HEK293 (cell line): ENCODE measurements around the gene PPFIBP1.
"Not testable (repeated sequence)": the region's sequence is repeated elsewhere in the genome, so short reads cannot be mapped to it uniquely, and the experiment has no call there.

Experiments used
- REST ChIP-seq: fragments of 450-650 bp; formaldehyde crosslinking; IDR thresholded peaks from 2 replicates; pipeline ENCODE4 v1.5.1; 2016; ENCODE audit warnings: missing biosample characterization, missing genetic modification characterization
- SP2 ChIP-seq: fragments of 450-650 bp; formaldehyde crosslinking; IDR thresholded peaks from 2 replicates; pipeline ENCODE4 v1.5.1; 2016; ENCODE audit warnings: missing biosample characterization, missing genetic modification characterization
- ZBTB7A ChIP-seq: fragments of 450-650 bp; formaldehyde crosslinking; IDR thresholded peaks from 2 replicates; pipeline ENCODE4 v1.5.1; 2016; ENCODE audit warnings: low read depth, missing biosample characterization, missing genetic modification characterization
- ZNF169 ChIP-seq: fragments of 450-650 bp; formaldehyde crosslinking; IDR thresholded peaks from 2 replicates; pipeline ENCODE4 v1.5.1; 2016; ENCODE audit warnings: missing biosample characterization, missing genetic modification characterization
- ZNF26 ChIP-seq: fragments of 450-650 bp; formaldehyde crosslinking; IDR thresholded peaks from 2 replicates; pipeline ENCODE4 v1.5.1; 2016; ENCODE audit warnings: missing biosample characterization, missing genetic modification characterization
- ZNF530 ChIP-seq: fragments of 450-650 bp; formaldehyde crosslinking; IDR thresholded peaks from 2 replicates; pipeline ENCODE4 v1.5.1; 2016; ENCODE audit warnings: low read depth, missing biosample characterization, missing genetic modification characterization
- ZNF558 ChIP-seq: fragments of 450-650 bp; formaldehyde crosslinking; IDR thresholded peaks from 2 replicates; pipeline ENCODE4 v1.5.1; 2016; ENCODE audit warnings: missing biosample characterization, missing genetic modification characterization
- ZNF610 ChIP-seq: fragments of 450-650 bp; formaldehyde crosslinking; IDR thresholded peaks from 2 replicates; pipeline ENCODE4 v1.5.1; 2016; ENCODE audit warnings: missing biosample characterization, missing genetic modification characterization, borderline replicate concordance
- ZNF629 ChIP-seq: fragments of 450-650 bp; formaldehyde crosslinking; IDR thresholded peaks from 2 replicates; pipeline ENCODE4 v1.5.1; 2017; ENCODE audit warnings: missing biosample characterization, missing genetic modification characterization
- ZNF777 ChIP-seq: fragments of 450-650 bp; formaldehyde crosslinking; IDR thresholded peaks from 2 replicates; pipeline ENCODE4 v1.5.1; 2017; ENCODE audit warnings: missing biosample characterization, missing genetic modification characterization, borderline replicate concordance
- ZNF830 ChIP-seq: fragments of 450-650 bp; IDR thresholded peaks from 2 replicates; pipeline ENCODE4 v1.5.0; 2018; ENCODE audit warnings: missing biosample characterization, missing genetic modification characterization, low read depth, mild to moderate bottlenecking, moderate library complexity
- ZSCAN5A ChIP-seq: fragments of 450-650 bp; formaldehyde crosslinking; IDR thresholded peaks from 2 replicates; pipeline ENCODE4 v1.5.1; 2016; ENCODE audit warnings: missing biosample characterization, missing genetic modification characterization
- TF ChIP-seq, protein P1 (sequence below): fragments of 450-650 bp; formaldehyde crosslinking; IDR thresholded peaks from 2 replicates; pipeline ENCODE4 v1.5.1; 2016; ENCODE audit warnings: missing biosample characterization, missing genetic modification characterization
- TF ChIP-seq, protein P2 (sequence below): fragments of 450-650 bp; formaldehyde crosslinking; IDR thresholded peaks from 2 replicates; pipeline ENCODE4 v1.5.1; 2016; ENCODE audit warnings: missing biosample characterization, missing genetic modification characterization

GRCh38 chr12:27642361-27642760 lies 118.4 kb downstream of the PPFIBP1 start:
- TF ChIP-seq, protein P1, sequence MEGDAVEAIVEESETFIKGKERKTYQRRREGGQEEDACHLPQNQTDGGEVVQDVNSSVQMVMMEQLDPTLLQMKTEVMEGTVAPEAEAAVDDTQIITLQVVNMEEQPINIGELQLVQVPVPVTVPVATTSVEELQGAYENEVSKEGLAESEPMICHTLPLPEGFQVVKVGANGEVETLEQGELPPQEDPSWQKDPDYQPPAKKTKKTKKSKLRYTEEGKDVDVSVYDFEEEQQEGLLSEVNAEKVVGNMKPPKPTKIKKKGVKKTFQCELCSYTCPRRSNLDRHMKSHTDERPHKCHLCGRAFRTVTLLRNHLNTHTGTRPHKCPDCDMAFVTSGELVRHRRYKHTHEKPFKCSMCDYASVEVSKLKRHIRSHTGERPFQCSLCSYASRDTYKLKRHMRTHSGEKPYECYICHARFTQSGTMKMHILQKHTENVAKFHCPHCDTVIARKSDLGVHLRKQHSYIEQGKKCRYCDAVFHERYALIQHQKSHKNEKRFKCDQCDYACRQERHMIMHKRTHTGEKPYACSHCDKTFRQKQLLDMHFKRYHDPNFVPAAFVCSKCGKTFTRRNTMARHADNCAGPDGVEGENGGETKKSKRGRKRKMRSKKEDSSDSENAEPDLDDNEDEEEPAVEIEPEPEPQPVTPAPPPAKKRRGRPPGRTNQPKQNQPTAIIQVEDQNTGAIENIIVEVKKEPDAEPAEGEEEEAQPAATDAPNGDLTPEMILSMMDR = not testable (repeated sequence)
- TF ChIP-seq ZNF777 (tag by site-specific recombination); ZNF629; ZNF830 (tag by site-specific recombination); ZNF169 (tag by site-specific recombination); SP2 (tag by site-specific recombination); ZBTB7A (tag by site-specific recombination); REST (tag by site-specific recombination); ZNF610 (tag by site-specific recombination); ZSCAN5A (tag by site-specific recombination); ZNF530 (tag by site-specific recombination); ZNF26 (tag by site-specific recombination); ZNF558: not testable (repeated sequence)
- TF ChIP-seq, protein P2, sequence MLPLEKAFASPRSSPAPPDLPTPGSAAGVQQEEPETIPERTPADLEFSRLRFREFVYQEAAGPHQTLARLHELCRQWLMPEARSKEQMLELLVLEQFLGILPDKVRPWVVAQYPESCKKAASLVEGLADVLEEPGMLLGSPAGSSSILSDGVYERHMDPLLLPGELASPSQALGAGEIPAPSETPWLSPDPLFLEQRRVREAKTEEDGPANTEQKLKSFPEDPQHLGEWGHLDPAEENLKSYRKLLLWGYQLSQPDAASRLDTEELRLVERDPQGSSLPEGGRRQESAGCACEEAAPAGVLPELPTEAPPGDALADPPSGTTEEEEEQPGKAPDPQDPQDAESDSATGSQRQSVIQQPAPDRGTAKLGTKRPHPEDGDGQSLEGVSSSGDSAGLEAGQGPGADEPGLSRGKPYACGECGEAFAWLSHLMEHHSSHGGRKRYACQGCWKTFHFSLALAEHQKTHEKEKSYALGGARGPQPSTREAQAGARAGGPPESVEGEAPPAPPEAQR (tag by site-specific recombination) = not testable (repeated sequence)
